T-helper 1 cell treated with Interleukin-12 subunit alpha and Interleukin-12 subunit beta and Interleukin-4 antibody, amounts not matched to agents 30 μg/mL and 1 μg/mL, for 36 hours (primary cell): ENCODE measurements around the gene SASS6.
A peak's percentile ranks its signal among the peaks of the same experiment; 100 is the strongest.

ENCODE experiments used
- H3K27ac Mint-ChIP-seq: one replicate; pipeline ENCODE4 v1.8.0; 2021; ENCODE audit warnings: mild to moderate bottlenecking, mixed read lengths
- H3K27me3 Mint-ChIP-seq: one replicate; pipeline ENCODE4 v1.8.0; 2021; ENCODE audit warnings: low read depth, mixed read lengths
- H3K36me3 Mint-ChIP-seq: one replicate; pipeline ENCODE4 v1.8.0; 2021; ENCODE audit warnings: low read depth, mixed read lengths
- H3K4me1 Mint-ChIP-seq: one replicate; pipeline ENCODE4 v1.8.0; 2021; ENCODE audit warnings: low read depth, mixed read lengths
- H3K4me3 Mint-ChIP-seq: one replicate; pipeline ENCODE4 v1.8.0; 2021; ENCODE audit warnings: mild to moderate bottlenecking, moderate library complexity, mixed read lengths
- H3K9me3 Mint-ChIP-seq: one replicate; pipeline ENCODE4 v1.8.0; 2021; ENCODE audit warnings: mixed read lengths

Gene SASS6, protein sequence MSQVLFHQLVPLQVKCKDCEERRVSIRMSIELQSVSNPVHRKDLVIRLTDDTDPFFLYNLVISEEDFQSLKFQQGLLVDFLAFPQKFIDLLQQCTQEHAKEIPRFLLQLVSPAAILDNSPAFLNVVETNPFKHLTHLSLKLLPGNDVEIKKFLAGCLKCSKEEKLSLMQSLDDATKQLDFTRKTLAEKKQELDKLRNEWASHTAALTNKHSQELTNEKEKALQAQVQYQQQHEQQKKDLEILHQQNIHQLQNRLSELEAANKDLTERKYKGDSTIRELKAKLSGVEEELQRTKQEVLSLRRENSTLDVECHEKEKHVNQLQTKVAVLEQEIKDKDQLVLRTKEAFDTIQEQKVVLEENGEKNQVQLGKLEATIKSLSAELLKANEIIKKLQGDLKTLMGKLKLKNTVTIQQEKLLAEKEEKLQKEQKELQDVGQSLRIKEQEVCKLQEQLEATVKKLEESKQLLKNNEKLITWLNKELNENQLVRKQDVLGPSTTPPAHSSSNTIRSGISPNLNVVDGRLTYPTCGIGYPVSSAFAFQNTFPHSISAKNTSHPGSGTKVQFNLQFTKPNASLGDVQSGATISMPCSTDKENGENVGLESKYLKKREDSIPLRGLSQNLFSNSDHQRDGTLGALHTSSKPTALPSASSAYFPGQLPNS

DNA sequence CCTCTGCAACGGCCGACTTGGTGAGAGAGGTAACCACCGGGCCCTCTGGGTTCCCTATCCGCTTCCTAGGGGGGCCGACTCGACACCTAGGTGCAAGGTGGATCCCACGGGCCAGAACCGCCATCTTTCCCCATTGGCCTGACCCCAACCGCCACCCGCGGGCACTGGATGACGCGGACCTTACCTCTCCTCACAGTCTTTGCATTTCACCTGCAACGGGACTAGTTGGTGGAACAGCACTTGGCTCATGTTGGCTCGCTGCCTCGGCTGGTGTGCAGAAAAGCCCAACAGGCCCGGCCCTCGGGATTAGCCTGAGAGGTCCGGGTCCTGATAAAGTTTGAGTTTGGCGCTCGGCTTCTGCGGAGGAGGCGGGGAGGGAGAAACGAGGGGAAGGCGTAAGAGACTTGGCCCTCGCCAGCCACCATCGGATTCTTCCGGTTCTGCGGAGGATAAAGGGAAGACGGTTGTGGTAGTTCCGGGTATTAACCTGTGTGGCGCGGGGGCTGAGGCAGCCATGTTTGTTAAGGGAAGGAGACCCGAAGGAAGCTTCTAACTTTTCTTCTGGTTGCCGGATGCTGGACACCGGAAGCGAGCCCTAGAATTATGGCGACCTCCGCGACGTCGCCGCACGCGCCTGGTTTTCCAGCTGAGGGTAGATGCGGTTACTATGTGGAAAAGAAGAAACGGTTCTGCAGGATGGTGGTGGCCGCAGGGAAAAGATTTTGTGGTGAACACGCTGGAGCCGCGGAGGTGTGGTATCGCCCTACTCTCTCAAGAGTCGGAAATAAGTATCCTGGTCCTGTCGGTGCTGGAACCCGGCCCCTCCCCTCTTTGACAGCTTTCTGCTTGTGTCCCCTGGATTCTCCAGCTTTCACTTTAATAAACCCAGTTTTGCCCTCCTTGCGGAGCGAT lies at the start of gene SASS6, which contains the start of gene TRMT13:
SASS6 (minus strand) TSS at position 365 of the 912 bp plus-strand sequence; CDS start at position 249, 116 bp downstream.
TRMT13 (plus strand) TSS at position 598 of the 912 bp plus-strand sequence; CDS start at position 604, 6 bp downstream.
- Mint-ChIP-seq H3K4me3 (peak within 1 kb of the TSS; percentile 98), H3K4me1 (peaks cover 37% of the 10 kb centered on the region), H3K27ac (peak within 1 kb of the TSS; percentile 97), H3K9me3 (no peaks in the 10 kb centered on the region), H3K36me3 (peaks cover 11% of the 10 kb centered on the region), H3K27me3 (no peaks in the 10 kb centered on the region)

DNA sequence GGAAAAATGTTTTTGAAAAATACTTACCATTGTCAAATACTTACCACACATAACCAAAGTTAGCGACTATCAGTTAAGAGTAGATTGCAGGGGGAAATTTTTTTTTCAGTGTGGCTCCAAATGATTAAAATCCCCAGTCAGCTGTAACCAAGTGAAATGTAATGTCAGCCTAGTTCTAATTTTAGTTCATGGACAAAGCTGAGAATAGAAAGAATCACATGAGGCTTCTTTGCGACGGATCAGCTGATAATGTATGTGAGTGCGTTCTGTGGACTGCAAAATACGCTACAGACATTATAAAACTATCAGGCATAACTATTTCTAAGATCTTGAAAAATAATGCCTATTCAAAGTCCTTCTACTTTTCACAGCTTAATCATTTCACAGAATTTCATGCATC lies 45.4 kb upstream of the SASS6 start, which contains the start of gene LRRC39:
LRRC39 (minus strand) TSS at position 166 of the 400 bp plus-strand sequence. CDS start 9,740 bp downstream, outside the sequence.
- H3K27me3 Mint-ChIP-seq = peaks cover 5% of the 10 kb centered on the region

DNA sequence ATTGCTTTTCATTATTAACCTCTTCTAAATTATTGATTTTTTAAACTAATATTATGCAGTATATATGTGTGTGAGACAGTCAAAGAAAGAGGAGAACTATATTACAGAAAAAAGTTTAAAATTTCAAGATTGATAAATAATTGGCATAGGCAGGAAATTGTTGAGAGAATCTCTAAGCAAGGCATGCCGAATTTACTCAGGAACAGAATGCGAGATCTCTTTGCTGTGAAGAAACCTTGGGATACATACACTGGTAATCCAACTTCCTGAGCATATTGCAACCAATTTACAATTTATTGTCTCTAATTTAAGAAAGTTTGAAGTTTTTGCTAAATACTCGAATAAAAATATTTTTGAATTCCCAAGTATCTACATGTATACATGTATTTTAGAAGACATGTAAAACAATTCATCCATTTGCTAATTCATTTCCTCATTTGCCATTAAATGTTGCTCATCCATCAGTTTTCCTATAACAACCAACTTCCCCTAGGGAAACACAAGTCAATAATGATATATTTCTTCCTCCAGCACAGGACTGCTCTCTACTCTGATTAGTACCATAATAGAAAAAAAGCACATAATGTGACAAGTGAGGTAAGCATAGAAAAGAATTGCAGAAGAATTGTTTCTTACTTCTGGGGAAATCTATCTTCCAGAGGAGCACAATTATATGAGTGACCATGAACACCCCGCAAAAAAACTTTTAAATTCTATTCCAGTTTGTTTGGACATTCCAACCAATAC lies 44.7 kb upstream of the SASS6 start:
- Mint-ChIP-seq H3K9me3 (peaks cover 3% of the 10 kb centered on the region), H3K4me3 (no peak overlapping the region), H3K36me3 (peaks cover 1% of the 10 kb centered on the region), H3K27ac (no peak overlapping the region), H3K4me1 (no peaks in the 10 kb centered on the region), H3K27me3 (peaks cover 5% of the 10 kb centered on the region)

More for the DNA sequence above, 45.4 kb upstream of the SASS6 start, which contains the start of gene LRRC39:
- no peak within 1 kb of the TSS for H3K27ac Mint-ChIP-seq
- H3K9me3 Mint-ChIP-seq = peaks cover 3% of the 10 kb centered on the region
- H3K4me1 Mint-ChIP-seq = no peaks in the 10 kb centered on the region
- H3K4me3 Mint-ChIP-seq = no peak within 1 kb of the TSS
- H3K36me3 Mint-ChIP-seq = peaks cover 1% of the 10 kb centered on the region

DNA sequence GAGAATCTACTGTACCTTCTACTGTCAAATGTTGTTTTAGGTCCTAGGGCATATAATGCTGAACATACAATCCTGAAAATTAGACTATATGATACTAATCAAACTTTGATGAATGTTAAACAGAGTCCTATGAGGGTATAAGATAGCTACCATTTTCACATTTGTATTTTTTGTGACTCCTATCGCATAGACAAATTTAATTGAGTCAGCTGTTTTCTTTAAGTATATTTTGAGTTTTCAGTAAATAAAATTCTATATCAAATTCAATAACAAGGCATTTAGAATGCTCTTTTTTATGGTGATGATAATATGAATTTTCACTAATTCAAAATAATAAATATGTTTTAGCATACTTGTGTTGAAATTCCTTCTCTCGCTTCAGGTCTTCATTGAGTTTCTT lies 35.3 kb upstream of the SASS6 start:
- Mint-ChIP-seq H3K36me3 (no peaks in the 10 kb centered on the region), H3K4me3 (no peak overlapping the region), H3K9me3 (no peaks in the 10 kb centered on the region), H3K27ac (no peak overlapping the region), H3K27me3 (peaks cover 3% of the 10 kb centered on the region), H3K4me1 (no peaks in the 10 kb centered on the region)

DNA sequence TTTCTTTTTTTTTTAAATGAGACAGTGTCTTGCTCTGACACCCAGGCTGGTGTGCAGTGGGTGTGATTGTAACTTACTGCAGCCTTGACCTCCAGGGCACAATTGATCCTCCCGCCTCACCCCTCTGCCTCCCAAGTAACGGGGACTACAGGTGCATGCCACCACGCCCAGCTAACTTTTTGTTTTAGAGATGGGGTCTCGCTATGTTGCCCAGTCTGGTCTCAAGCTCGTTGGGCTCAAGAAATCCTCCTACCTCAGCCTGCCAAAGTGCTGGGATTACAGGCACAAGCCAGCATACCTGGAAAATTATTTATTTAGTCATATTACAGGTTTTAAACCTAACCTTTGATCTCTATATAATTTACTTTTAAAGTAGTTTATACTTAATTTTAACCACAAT lies 32.0 kb upstream of the SASS6 start:
- no peaks in the 10 kb centered on the region for H3K36me3 Mint-ChIP-seq
- no peaks in the 10 kb centered on the region for H3K27me3 Mint-ChIP-seq
- H3K9me3 Mint-ChIP-seq = no peaks in the 10 kb centered on the region
- no peaks in the 10 kb centered on the region for H3K4me1 Mint-ChIP-seq
- no peak overlapping the region for H3K4me3 Mint-ChIP-seq
- no peak overlapping the region for H3K27ac Mint-ChIP-seq

DNA sequence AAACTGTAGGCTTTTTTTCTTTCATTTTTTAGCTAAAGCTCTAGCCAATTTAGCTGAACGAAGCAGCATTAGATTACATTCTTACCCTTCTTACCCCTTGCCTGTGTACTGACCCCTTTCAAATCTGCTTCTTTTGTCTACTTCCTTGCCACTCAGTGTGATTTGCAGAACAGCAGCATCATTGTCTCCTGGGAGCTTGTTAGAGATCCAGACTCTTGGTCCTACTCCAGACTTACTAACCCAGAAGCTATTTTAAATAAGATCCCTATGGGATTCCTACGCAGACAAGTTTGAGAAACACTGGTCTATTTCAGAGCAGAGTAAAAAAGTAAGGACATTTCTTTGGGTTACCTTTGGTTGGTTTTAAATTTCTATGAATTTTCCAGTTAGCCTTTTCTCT lies 31.5 kb upstream of the SASS6 start:
- Mint-ChIP-seq H3K9me3 (no peaks in the 10 kb centered on the region), H3K4me3 (no peak overlapping the region), H3K4me1 (no peaks in the 10 kb centered on the region), H3K27ac (no peak overlapping the region), H3K27me3 (no peaks in the 10 kb centered on the region), H3K36me3 (no peaks in the 10 kb centered on the region)

DNA sequence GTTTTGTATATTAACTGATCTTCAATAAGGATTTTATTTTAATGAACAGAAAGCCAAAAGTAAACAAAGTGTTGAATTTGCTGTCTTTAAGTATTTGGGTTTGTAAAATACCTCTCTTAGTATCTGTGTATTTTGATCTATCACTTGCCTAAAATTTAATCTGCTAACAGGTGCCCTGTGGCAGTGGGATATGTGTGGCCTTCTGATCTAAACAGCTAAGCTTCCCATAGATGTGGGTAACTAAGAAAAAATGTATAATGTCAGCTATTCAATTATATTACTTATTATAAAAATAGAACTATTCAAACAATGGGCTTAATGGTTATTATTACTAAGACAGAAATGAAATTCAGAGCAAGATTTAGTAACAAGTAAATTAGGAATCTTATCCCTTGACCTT lies 30.2 kb upstream of the SASS6 start:
- Mint-ChIP-seq H3K4me1 (no peaks in the 10 kb centered on the region), H3K4me3 (no peak overlapping the region), H3K36me3 (no peaks in the 10 kb centered on the region), H3K9me3 (no peaks in the 10 kb centered on the region), H3K27ac (no peak overlapping the region), H3K27me3 (no peaks in the 10 kb centered on the region)

DNA sequence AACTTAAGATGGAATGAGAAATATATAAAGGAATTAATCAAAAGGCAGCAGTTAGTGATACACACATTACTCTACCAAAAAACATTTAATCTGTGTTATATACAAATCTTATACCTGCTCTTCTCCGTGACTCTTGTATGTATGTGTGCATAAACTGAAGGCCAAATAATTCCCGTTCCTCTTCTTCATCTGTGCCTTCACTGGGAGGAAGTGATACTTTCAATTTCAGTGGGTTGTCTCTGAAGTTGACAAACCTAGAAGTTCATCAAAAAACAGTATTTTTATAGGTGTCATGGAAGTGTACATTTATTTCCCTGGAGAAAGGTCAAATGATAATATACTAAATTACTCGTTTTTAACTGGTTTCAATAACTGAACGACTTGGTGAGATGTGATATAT lies 19.5 kb upstream of the SASS6 start:
- Mint-ChIP-seq H3K36me3 (peaks cover 11% of the 10 kb centered on the region), H3K4me1 (peaks cover 5% of the 10 kb centered on the region), H3K4me3 (no peak overlapping the region), H3K9me3 (no peaks in the 10 kb centered on the region), H3K27ac (no peak overlapping the region), H3K27me3 (no peaks in the 10 kb centered on the region)

DNA sequence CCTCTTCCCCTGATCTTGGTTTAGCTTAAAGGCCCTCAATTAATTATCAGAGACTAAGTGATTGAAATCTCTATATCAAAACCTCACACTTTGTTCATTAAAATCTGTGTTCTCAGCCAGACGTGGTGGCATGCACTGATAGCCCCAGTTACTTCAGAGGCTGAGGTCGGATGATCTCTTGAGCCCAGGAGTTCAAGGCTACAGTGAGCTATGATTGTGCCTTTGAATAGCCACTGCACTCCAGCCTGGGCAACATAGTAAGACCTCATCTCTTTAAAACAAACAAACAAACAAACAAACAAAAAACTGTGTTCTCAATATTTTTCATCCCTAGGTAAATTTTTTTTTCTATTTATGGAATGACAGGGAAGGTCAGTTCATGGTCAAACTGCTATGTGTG lies 18.9 kb upstream of the SASS6 start:
- Mint-ChIP-seq H3K36me3 (peaks cover 13% of the 10 kb centered on the region), H3K4me3 (no peak overlapping the region), H3K9me3 (no peaks in the 10 kb centered on the region), H3K4me1 (peaks cover 5% of the 10 kb centered on the region), H3K27ac (no peak overlapping the region), H3K27me3 (no peaks in the 10 kb centered on the region)

DNA sequence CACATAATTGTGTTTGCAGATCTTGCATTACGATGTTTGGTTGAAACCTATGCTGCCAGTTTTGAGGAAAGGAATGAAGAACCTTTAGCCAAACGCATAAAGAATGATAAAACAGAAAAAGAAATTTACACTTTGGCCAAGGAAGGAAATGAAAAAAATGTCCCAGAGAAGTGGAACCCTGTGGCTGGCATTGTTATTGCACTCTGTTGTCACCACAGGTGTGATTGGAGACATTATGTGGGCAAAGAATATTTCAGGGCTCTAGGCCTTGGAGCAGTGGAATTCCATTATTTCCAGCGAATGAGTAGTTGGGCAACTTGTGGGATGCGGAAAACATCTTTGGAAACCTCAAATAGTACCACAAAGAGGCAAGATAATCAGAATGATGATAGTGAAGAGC lies 15.1 kb upstream of the SASS6 start:
- Mint-ChIP-seq H3K4me1 (peaks cover 5% of the 10 kb centered on the region), H3K9me3 (no peaks in the 10 kb centered on the region), H3K27ac (no peak overlapping the region), H3K36me3 (peaks cover 32% of the 10 kb centered on the region), H3K27me3 (no peaks in the 10 kb centered on the region), H3K4me3 (no peak overlapping the region)

DNA sequence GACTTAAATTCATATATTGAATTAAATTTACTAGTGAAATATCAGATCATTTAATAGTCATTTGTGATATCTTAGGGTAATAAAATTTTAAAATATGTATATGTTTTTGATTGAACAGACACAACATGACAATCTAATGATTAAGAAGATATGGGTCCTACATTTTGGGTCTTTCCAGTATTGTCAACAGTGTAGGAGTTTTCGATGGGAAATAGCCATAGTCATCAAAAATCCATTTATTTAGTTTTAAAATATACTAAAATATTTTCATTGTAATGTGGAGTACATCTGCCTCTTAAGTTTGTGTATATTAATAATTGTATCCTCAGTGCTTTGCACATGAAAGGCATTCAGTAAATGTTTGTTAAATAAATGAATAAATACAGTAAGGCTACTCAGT lies 14.2 kb upstream of the SASS6 start:
- Mint-ChIP-seq H3K36me3 (peaks cover 38% of the 10 kb centered on the region), H3K4me3 (no peak overlapping the region), H3K27ac (no peak overlapping the region), H3K27me3 (no peaks in the 10 kb centered on the region), H3K9me3 (no peaks in the 10 kb centered on the region), H3K4me1 (peaks cover under 1% of the 10 kb centered on the region)

DNA sequence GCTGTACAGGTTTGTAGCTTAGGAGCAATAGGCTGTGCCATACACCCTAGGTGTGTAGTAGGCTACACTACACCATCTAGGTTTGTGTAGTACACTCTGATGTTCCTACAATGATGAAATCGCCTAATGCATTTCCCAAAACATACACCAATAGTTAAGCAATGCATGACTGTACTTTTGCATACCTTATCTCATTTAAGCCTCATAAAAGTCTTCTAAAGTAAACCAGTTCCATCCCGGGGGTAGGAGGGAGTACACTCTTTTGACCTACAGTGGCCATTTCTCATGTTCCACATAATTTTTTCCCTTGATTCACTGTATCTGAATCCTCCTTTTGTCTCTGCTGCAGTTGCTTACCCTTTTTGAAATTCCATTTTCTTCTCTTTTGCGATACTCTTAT lies 12.4 kb upstream of the SASS6 start:
- H3K4me1 Mint-ChIP-seq = no peaks in the 10 kb centered on the region
- no peaks in the 10 kb centered on the region for H3K9me3 Mint-ChIP-seq
- no peak overlapping the region for H3K27ac Mint-ChIP-seq
- peaks cover 42% of the 10 kb centered on the region for H3K36me3 Mint-ChIP-seq
- H3K27me3 Mint-ChIP-seq = no peaks in the 10 kb centered on the region
- H3K4me3 Mint-ChIP-seq = no peak overlapping the region

DNA sequence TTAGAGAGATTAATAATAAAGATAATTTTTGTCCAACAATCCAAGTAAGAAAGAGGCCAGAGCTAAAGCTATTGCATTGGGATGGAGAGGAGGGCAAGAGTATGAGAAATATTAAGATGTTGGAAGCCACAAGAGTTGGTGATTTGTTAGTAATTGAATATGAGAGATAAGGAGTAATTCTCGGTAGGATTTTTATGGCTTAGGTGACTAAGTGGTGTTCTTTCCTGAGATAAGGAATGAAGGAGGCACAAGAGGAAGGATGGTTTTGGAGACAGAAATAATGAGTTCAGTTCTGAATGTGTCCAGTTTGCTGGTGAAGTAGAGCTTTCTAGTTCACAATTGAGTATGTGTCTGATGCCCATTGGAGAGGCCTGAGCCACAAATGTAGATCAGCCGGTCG lies 9.6 kb upstream of the SASS6 start:
- H3K27me3 Mint-ChIP-seq = no peaks in the 10 kb centered on the region
- H3K27ac Mint-ChIP-seq = no peak overlapping the region
- H3K4me1 Mint-ChIP-seq = no peaks in the 10 kb centered on the region
- no peaks in the 10 kb centered on the region for H3K9me3 Mint-ChIP-seq
- H3K4me3 Mint-ChIP-seq = no peak overlapping the region
- H3K36me3 Mint-ChIP-seq = peaks cover 46% of the 10 kb centered on the region

DNA sequence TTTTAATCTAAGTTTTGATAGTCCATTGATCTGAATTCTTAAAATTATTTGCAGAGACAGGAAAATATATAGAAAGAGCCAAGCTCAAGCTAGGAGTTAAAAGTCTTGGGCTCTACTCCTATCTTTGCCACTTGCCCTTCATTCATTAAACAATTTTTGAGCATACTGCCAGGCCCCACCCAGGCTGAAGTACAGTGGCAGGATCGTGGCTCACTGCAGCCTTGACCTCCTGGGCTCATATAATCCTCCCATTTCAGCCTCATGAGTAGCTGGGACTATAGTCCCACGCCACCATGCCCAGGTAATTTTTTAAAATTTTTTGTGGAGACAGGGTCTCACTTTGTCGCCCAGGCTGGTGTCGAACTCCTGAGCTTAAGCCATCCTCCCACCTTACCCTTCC lies 8.5 kb upstream of the SASS6 start:
- Mint-ChIP-seq H3K36me3 (peaks cover 43% of the 10 kb centered on the region), H3K27ac (no peak overlapping the region), H3K9me3 (no peaks in the 10 kb centered on the region), H3K4me3 (no peak overlapping the region), H3K27me3 (no peaks in the 10 kb centered on the region), H3K4me1 (no peaks in the 10 kb centered on the region)
